ENCODE measurements around the gene ITGB5.
"Not testable (repeated sequence)": the region's sequence is repeated elsewhere in the genome, so short reads cannot be mapped to it uniquely, and the experiment has no call there.

The ITGB5 gene

GRCh38 chr3:124834723-124835718 is 52.1 kb downstream of the ITGB5 start:
- no peak for DNase-seq

GRCh38 chr3:124833710-124834332 is 53.3 kb downstream of the ITGB5 start:
- DNase-seq: no peak

DNA sequence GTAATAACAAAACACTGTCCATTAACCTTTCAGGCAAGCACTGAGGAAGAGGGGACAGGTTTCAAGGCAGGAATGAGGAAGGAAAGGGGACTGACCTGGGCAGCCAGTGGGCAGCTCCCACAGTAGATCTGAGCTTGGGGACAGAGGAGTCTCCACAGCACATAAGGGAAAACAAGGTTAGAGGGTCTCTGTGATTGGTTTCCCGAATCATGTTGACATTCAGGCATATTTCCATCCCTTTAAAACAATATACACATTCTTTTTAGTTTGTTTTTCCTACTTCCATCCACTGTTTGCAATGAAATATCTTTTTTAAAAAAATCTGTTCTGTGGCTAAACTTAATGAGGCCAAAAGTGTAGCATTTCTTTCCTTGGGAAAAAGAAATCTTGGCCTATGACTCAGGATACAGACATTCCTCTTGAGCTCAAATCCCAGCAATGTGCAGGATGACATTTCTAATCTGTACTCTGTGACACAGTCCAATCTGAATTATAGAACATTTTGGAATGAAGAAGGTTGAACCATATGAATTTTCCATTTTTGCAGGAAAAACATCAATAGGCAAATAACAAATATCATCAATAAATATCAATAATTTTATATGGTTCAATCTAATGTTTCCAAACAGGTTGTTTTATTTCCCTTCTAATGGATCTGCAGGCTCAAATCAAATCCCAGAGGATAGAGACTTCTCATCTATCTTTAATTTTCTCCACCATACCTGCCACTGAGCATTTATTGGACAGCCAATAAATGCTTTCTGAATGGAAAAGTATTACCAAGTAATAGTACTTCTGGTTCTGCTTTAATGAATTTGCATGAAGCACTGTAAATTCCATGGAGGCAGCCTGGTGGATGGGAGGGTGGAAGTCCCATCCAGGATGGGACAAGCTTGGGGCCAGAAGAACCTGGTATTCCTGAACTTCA is 54.1 kb downstream of the ITGB5 start:
- DNase-seq: no peak

DNA sequence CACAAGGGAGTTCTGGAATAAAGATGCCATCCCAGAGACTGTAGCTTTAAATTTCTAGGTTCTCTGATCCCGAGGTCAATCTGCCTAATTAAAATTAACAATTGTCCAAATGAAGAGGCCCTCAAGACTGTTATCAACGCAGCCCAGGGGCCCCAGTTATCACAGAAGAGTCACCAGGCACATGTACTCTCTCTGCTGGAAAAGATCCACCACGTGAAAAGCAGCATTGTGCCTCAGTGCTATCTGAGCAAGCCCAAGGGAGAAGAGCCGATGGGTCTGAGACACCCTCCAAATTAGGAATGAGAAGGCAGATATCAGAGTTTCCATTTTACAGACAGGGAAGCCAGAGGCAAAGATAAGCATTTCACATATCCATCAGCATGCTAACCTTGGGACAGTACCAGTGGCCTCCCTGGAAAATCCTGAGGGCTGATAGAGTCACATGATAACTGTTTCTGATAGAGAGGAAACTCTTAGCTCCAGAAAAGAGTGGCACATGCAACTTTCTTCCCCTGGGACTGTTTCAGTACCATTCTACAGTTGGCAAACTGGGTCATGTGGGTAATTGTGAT is 55.5 kb downstream of the ITGB5 start:
- DNase-seq: no peak

- DNase-seq: no peak
These were observed 57.2 kb downstream of the ITGB5 start for GRCh38 chr3:124829819-124830554.

GRCh38 chr3:124829178-124829818 is 57.9 kb downstream of the ITGB5 start:
- no peak for DNase-seq

GRCh38 chr3:124827476-124828206 is 59.5 kb downstream of the ITGB5 start:
- DNase-seq: not testable (repeated sequence)

- no peak for DNase-seq
These were observed 60.5 kb downstream of the ITGB5 start for GRCh38 chr3:124826703-124827102.

GRCh38 chr3:124824286-124824915 is 62.8 kb downstream of the ITGB5 start:
- no peak for DNase-seq

GRCh38 chr3:124823648-124824047 is 63.5 kb downstream of the ITGB5 start:
- DNase-seq: no peak

GRCh38 chr3:124823206-124823605 is 64.0 kb downstream of the ITGB5 start:
- no peak for DNase-seq

DNA sequence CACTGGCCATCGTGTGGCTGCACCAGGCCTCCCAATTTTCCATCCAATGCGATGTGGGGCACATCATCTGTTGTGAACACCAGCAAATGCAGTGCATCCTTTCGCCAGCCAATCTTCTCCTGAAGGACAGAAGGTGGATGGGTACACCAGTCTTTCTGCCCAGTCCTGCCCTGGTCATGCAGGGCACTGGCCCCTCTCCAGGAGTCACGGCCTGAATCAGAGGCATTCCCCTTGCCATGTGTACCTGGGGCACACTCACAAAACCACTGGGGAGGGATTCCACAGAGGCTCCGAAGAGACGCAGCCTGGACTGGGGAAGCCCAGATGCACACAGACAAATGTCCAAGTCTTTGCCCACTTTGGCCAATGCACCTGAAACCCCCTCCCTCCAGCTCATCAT is 65.8 kb downstream of the ITGB5 start:
- DNase-seq: no peak

DNA sequence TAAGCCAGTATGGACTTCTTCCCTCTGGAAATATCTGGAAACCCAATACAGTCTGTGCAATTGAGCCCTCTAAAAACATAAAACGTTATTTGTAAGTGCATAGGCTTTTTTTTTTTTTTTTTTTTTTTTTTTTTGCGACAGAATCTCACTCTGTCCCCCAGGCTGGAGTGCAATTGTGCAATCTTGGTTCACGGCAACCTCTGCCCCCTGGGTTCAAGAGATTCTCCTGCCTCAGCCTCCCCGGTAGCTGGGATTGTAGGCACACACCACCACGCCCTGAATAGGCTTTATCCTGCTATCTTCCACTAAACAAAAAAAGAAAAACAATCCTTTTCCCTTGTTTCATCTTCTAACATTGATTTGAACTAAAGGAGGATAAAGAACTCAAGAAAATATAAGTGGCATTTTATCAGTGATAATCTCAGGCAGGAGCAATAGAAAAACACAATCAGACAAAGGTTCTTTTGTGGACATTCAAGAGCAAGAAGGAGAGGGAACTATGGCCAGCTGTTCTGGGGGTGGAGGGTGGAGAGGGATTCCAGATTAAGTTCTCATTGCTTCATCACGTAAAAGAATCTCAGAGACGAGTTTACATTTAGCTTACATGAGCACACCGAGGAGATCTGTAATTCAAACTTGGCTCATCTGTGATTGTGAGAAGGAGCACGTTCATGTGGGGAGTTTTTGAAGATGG is 68.6 kb downstream of the ITGB5 start:
- no peak for DNase-seq

GRCh38 chr3:124817079-124817478 is 70.1 kb downstream of the ITGB5 start:
- DNase-seq: no peak

GRCh38 chr3:124816206-124816605 is 71.0 kb downstream of the ITGB5 start:
- no peak for DNase-seq

DNA sequence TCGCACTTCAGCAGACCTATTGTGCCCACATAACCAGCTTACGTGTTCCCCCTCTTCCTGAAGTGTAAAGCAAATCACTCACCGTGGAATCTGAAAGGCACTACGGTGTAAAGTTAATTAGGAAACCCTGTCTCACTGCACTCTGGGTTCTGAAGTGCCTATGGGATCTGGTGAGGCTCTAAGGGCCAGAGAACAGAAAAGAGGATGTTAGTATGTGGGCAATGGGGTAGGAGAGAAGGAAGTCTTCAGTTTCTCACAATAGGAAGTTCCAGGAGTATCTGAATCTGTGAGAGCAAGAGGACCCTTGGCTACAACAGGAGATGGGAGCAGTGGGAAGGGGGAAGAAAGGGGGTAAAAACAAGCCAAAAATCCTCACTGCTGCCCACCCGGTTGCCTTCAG is 71.4 kb downstream of the ITGB5 start:
- no peak for DNase-seq

DNA sequence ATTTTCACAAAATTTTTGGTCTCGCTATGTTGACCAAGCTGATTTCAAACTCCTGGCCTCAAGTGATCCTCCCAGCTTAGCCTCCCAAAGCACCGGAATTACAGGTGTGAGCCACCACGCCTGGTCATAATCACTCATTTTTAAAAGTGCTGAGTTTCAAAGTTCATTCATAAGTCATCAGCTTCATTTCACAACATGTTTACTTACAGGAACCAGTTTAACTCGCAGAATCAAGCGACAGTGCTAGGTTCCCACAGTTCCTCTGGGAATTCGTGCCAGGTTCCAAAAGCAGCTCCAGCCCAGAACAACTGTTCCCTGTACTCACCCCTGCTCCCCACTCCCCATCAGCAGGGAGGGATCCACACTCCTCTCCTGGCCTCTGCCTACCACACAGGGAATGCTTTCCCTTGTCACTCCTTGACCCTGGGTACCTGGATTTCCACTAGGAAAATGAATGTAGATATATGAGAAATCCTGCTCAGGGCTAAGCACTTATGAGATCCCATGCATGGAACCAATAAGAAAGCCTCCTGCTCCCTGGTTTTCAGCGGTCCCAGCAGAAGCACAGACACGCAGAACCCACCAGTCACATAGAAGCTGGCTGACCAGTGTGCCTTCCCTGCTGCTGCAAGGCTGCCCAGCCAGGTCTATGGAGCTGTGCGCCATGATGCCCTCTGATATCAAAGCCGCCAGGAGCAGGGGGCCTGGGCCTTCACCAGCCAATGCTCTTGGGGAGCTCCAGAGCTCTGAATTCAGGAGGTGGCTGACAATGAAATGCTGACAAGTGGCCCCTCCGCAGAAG is 72.3 kb downstream of the ITGB5 start:
- no peak for DNase-seq

DNA sequence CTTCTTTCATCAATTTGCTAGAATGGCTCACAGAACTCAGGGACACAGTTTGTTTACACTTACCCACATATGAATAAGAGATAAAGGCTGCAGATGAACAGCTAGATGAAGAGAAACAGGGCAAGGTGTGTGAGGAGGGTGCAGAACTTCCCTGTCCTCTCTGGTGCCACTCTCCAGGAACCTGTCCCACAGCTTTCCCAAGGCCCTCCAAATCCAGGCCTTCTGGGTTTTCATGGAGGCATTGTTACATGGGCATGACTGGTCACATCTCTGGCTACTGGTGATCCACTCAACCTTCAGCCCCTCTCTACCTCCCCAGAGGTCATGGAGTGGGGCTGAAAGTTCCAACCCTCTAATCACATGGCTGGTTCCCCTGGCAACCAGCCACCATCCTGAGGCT is 73.6 kb downstream of the ITGB5 start:
- DNase-seq: no peak
